Fibroblast of the conjunctiva (primary cell): ENCODE data around the gene FBXW7.
A peak's percentile ranks its signal among the peaks of the same experiment; 100 is the strongest.

Experiments used
- DNase-seq: peaks from one replicate; pipeline ENCODE4 v3.0.0-alpha.2; 2010; ENCODE audit warnings: low read depth

Gene FBXW7

GRCh38 chr4:152427981-152428380 lies 107.9 kb downstream of the FBXW7 start:
- DNase-seq = no peak

- no peak for DNase-seq
These were observed 110.9 kb downstream of the FBXW7 start for GRCh38 chr4:152424977-152425376.

GRCh38 chr4:152424396-152424795 lies 111.5 kb downstream of the FBXW7 start:
- DNase-seq = no peak

DNA sequence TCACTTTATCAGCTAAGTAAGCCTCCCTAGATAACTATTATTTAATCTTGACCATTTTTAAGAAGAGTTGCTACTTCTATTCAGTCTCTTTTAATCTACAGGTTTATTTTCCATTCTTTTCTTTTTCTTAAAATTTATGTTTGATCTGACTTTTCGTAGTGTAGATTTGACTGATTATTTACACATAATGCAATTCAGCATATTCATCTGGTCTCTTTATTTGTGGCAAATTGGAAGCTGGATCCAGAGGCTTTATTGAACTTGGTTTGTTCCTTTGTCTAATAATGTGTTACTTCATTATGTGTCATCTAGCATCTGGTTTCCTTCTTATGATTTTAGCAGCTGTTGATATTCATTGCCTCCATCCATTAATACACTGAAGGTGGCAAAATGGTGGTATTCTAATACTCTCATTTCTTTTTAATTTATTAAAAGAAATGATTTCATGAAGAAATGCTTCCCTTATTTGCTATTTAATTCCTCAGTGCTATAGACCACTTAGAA lies 113.0 kb downstream of the FBXW7 start:
- no peak for DNase-seq

GRCh38 chr4:152421576-152421975 lies 114.3 kb downstream of the FBXW7 start:
- no peak for DNase-seq

- DNase-seq = no peak
These were observed 116.1 kb downstream of the FBXW7 start for GRCh38 chr4:152419809-152420208.

DNA sequence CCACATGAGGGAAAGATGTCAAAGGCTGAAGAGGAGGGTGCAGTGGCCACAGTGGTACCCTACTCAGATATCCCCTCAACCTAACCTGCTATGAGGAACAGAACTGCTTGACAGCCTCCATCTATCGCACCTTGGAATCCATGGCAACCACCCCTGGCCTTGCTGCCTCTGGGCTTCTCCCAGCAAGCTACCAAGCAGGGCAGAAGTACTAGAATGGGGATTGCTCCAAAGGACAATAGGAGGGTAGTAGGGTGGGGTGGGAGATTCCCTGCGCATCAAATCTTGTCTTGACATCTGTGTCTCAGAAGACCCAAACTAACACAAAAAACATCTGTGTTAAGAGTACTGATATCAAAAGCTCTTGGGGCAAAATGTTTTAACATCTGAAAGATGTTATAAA lies 118.2 kb downstream of the FBXW7 start:
- DNase-seq = no peak

DNA sequence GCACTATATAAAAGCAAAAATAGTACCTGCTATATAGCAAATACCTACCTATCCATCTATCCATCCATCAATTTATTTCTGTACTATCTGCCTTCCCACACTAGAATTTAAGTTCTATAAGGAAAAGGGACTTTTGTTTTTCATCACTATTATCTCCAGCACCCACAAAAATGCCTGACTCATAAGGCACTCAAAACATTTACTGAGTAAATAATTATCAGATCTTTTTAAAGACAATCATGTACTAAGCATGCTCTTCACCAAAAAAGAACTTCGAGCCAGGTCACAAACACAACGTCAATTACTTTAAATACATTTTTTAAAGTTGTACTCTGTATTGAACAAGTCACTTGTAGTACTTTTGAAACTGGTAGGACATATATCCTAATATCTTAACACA lies 119.9 kb downstream of the FBXW7 start:
- DNase-seq = no peak

GRCh38 chr4:152408514-152409327 lies 127.2 kb downstream of the FBXW7 start:
- peak; percentile 1 for DNase-seq

DNA sequence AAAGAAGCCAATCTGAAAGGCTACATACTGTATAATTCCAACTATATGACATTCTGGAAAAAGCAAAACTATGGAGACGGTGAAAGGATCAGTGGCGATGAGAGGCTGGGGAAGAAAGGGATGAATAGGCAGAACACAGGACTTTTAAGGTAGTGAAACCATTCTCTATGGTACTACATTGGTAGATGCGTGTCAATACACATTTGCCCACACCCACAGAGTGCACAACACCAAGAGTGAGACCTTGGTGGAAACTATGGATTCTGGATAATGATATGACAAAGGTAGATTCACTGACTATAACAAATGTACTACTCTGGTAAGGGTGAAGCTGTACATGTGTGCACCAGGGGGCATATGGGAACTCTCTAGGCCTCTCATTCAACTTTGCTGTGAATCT lies 134.5 kb downstream of the FBXW7 start:
- no peak for DNase-seq

DNA sequence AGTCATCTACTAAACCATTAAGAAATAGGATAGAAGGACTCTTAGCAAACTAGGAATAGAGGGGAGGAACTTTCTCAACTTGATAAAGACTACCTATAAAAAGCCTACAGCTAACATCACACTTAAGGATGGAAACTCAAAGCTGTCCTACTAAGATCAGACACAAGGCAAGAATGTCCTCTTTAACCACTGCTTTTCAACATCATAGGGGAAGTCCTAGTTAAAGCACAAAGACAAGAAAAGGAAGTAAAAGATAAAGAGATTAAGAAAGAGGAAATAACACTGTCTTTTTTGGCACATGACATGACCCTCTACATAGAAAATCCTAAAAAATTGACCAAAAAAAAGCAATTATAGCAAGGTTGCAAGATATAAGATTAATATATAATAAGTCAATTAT lies 136.6 kb downstream of the FBXW7 start:
- no peak for DNase-seq

DNA sequence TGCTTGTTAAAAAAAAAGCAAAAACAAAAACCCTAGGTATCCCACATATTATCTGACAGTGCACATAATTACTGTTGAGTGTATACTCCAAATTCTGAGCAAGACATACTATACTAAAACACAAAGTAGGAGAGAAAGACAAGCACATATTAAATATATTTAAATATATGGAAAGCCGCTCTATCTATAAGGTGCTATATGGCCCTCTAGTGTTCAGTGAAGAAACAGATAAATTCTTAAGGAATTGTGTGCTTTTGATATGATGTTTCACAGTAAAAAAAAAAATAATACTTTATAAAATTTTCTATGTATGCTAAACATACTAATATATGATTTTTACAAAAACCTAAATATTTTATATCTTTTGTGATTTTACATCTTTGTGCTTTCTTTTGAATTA lies 137.8 kb downstream of the FBXW7 start:
- DNase-seq = no peak

DNA sequence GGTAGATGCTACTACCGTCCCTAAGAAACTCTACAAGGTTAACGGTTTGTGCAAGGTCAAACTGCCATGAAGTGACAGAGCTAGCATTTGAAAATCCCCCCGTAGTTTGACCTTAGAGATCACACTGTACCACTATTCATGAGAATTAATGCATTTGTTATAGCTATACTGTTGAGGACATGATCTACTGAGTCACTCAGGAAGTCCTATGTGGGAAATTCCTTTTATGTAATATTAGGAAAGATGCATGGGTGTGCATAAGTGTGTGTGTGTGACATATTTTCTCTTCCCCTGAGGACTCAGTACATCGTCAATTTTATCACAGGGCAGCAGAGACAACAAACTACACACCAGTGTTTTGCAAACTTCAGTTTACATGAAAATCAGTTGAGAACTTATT lies 141.1 kb downstream of the FBXW7 start:
- DNase-seq = no peak

DNA sequence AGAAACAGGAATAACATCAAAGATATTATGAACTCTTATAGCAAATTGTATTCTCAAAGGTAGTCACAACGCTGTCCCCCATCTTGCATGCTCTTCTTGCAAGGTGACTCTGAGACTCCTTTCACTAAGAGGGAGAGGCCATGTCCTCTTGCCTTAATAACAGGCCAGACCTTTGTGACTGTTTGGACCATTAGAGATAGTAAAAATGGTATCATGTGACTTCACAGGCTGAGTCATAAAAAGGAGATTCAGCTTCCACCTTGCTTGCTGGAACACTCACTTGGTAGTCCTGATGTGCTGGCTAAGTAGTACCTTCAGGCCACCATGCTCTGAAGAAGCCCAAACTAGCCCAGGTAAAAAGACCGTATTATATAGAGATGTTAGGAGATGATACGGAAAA lies 143.8 kb downstream of the FBXW7 start:
- DNase-seq = no peak

GRCh38 chr4:152390216-152390615 lies 145.7 kb downstream of the FBXW7 start:
- DNase-seq = no peak

GRCh38 chr4:152389359-152389758 lies 146.5 kb downstream of the FBXW7 start:
- no peak for DNase-seq

DNA sequence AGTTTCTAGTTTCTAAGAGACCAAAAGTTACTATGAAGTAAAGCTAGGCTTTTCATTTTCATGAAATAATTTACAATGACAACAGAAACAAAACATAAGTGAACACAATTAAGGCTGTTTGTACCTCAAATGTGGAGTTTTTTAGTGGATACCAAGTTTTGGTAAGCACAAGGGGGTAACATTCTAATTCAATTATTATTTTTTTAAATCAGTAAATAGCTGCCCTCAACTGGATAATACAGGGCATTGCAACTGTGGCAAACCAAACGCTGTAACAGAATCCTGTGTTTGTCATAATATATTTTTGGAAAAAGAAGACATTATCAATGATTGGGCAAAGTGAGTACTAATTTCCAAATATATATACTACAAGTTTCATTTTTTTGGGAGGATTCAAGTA lies 150.3 kb downstream of the FBXW7 start:
- DNase-seq = no peak

DNA sequence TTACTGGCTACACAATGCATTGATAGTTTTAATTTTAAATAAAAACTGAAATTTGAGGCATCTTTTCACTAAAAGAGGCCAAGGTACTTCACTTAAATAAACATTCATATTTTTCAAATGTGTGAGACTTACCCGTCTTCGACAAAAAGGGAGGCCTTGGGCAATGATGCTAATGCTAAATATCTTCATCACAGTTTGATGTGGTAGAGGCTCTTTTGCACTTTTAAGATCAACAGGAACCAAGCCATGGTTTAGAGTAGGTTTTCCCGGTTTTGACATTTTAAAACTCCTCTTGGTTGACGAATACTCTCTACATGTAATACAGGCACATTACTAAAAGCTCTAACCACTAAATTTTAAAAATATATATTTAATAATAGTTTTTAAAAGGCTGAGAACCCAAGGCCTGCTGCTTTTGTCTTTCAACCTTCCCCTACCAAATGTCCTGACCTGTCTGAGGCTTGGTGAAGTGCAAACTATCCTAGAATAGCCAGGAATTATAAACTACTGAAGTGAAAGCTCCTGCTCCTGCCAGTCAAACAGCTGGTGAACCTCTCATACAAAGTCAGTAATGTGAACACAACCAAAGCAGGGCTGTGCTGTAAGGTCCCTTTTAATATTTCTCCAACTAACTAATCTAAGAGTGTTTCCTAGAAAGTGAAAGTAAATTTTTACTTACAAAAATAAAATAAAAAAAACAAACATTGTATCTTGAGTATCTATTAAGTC lies 153.7 kb downstream of the FBXW7 start:
- DNase-seq = no peak

GRCh38 chr4:152380919-152381318 lies 155.0 kb downstream of the FBXW7 start:
- no peak for DNase-seq

GRCh38 chr4:152380185-152380584 lies 155.7 kb downstream of the FBXW7 start:
- no peak for DNase-seq

DNA sequence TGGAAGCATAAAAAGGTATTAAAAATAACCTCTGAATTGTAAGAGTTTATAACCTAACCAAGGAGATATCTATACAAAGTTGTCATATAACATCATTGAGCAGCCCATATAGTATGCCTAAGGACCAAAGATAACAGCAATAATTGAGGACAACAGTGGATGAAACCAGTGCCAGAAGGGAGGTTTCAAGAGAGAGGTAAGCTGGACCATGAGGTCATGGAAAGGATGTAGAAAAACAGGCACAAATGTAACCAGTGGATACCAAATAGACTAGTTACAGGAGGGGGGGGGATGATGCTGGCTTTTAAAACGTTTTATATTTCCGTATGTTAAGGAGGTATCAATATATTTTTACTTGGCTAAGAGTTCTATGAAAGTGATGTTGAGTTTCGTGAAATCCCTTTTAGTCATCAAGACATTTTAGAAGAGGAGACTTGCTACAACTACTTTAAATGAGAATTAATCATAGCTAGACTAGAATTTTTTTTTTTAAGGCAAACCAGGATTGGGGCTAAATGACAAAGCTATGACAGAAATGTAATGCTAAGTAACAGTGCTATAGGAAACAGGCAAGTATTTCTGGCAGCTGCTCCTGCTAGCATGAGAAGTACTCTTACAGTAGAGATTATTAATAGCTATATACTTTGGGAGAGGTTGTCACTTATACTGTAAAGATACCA lies 161.1 kb downstream of the FBXW7 start:
- DNase-seq = no peak

GRCh38 chr4:152374153-152374552 lies 161.7 kb downstream of the FBXW7 start:
- no peak for DNase-seq

DNA sequence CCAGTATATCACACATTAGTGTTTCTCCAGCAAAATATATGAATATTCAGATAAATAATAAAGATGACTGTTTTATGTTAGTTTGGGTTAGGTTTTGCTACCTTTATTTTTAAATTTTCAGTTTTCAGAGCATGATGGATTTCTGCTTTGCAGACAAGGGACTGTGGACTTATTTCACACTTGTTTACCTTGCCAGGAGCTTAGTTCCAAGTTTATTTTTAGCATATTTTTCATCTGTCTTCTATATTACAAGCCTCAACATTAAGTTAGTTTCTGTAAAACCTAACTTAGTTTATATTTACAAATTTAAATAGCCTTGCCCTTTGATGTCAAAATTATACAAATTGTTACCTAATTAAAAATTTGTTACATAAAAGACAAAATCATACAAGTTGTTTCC lies 163.4 kb downstream of the FBXW7 start:
- no peak for DNase-seq
